Measurements from ENCODE around the gene ANKRD40.

Gene ANKRD40

DNA sequence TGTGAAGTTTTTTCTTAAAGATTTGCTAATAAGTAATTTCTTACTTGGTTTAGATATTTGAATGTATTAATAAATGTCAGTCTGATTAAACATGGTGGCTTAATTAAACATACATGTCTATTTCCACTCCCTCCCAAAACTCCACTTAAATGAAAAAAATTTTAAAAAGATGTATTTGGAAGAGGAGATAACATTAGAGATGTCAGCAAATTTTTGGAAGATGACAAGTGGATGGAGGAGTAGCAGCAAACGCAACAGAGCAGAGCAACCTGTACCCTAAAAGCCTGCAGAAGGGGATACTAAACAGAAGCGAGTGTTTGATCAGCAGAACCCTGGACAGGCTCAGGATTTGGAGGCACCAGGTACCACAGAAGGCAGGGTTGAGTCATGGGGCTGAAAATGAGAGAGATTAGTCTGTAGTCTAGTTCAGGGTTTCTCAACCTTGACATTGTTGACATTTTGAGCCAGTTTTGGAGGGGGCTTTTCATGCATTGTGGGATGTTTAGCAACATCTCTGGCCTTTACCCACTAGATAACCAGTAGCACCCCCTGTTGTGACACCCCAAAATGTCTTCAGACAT is 29.5 kb upstream of the ANKRD40 start:
- H3K4me2 ChIP-seq (ENCODE audit: low read length), result no peak overlapping the region
- H3K79me2 ChIP-seq, result peaks cover 51% of the 10 kb centered on the region
- TF ChIP-seq, protein P1, sequence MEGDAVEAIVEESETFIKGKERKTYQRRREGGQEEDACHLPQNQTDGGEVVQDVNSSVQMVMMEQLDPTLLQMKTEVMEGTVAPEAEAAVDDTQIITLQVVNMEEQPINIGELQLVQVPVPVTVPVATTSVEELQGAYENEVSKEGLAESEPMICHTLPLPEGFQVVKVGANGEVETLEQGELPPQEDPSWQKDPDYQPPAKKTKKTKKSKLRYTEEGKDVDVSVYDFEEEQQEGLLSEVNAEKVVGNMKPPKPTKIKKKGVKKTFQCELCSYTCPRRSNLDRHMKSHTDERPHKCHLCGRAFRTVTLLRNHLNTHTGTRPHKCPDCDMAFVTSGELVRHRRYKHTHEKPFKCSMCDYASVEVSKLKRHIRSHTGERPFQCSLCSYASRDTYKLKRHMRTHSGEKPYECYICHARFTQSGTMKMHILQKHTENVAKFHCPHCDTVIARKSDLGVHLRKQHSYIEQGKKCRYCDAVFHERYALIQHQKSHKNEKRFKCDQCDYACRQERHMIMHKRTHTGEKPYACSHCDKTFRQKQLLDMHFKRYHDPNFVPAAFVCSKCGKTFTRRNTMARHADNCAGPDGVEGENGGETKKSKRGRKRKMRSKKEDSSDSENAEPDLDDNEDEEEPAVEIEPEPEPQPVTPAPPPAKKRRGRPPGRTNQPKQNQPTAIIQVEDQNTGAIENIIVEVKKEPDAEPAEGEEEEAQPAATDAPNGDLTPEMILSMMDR (IDR thresholded peaks at IDR 0.05), result no peak
- no peak overlapping the region for H3K4me3 ChIP-seq (ENCODE audit: low read depth, low read length)
- no peaks in the 10 kb centered on the region for H3K9me3 ChIP-seq (ENCODE audit: control insufficient read depth, low read length)
- no peaks in the 10 kb centered on the region for H3K36me3 ChIP-seq (ENCODE audit: control insufficient read depth, insufficient read depth, low read length)
- H2AFZ ChIP-seq, result no peak overlapping the region
- no peak overlapping the region for H3K9ac ChIP-seq
- H3K27ac ChIP-seq, result no peak overlapping the region
- peaks cover 6% of the 10 kb centered on the region for H3K4me1 ChIP-seq
- H3K27me3 ChIP-seq (ENCODE audit: control insufficient read depth, insufficient read depth, low read length), result no peaks in the 10 kb centered on the region

DNA sequence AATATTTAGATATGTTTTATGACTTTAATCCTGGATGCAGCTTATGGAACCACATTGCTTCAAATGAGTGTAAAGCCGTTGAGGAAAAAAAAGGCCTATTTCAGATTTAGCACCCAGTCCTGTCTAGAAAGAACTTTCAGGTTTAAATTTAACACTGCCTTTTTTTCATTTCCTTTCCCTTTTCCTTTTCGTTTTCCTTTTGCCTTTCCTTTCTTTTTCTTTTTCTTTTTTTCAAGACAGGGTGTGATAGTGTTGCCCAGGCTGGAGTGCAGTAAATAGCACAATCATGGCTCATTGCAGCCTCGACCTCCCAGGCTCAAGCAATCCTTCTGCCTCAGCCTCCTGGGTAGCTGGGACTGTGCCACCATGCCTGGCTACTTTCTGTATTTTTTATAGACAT is 27.6 kb upstream of the ANKRD40 start:
- TF ChIP-seq, protein P1 (IDR thresholded peaks at IDR 0.05), result no peak
- Histone ChIP-seq H3K4me2 (ENCODE audit: low read length) (no peak overlapping the region), H3K27ac (no peak overlapping the region), H3K36me3 (ENCODE audit: control insufficient read depth, insufficient read depth, low read length) (no peaks in the 10 kb centered on the region), H3K9ac (no peak overlapping the region), H3K27me3 (ENCODE audit: control insufficient read depth, insufficient read depth, low read length) (no peaks in the 10 kb centered on the region), H3K4me1 (peaks cover 14% of the 10 kb centered on the region), H3K4me3 (ENCODE audit: low read depth, low read length) (no peak overlapping the region), H3K9me3 (ENCODE audit: control insufficient read depth, low read length) (no peaks in the 10 kb centered on the region), H3K79me2 (peaks cover 57% of the 10 kb centered on the region), H2AFZ (no peak overlapping the region)

DNA sequence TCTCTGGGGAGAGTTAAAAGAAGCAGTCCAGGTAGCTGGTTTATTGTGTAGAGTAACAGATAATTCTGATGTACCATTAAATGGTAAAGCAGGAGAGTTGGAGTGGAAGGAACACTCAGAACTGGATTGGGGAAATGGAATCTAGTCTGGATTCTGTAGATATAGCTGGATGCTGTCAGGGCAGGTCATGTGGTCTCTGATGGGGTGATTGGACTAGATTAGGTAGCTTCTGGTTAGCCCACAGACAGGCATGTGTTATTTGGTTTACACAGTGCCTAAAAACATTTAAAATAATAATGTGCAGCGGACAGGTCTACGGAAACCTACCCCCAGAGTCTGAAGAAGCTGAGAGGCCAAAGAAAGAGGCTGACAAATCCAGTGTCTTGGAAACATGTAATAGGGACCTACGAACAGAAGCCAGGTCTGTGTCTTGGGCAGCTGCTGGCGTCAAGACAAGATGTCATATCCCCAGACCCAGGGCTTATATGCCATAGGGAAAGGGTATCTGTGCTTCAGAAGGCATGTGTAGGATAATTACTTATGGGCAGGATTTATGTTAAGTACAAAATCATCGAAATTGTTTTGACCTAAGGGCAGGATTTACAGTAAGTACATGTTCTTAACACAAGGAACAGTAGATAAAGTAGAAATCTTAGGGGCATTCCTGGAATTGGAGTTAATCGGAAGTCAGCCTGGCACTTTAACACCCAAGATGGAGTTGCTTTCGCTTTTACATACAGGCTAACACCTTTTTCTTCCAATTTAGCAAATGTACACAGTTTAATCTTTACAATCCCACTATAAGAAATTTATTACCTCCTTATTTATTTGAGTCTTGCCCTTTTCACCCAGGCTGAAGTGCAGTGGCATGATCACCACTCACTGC is 24.1 kb upstream of the ANKRD40 start:
- H3K27me3 ChIP-seq (ENCODE audit: control insufficient read depth, insufficient read depth, low read length), result no peaks in the 10 kb centered on the region
- no peak overlapping the region for H3K4me3 ChIP-seq (ENCODE audit: low read depth, low read length)
- H3K4me2 ChIP-seq (ENCODE audit: low read length), result no peak overlapping the region
- TF ChIP-seq, protein P1 (IDR thresholded peaks at IDR 0.05), result no peak
- H3K4me1 ChIP-seq, result peaks cover 14% of the 10 kb centered on the region
- no peaks in the 10 kb centered on the region for H3K36me3 ChIP-seq (ENCODE audit: control insufficient read depth, insufficient read depth, low read length)
- no peaks in the 10 kb centered on the region for H3K9me3 ChIP-seq (ENCODE audit: control insufficient read depth, low read length)
- H2AFZ ChIP-seq, result no peak overlapping the region
- peaks cover 70% of the 10 kb centered on the region for H3K79me2 ChIP-seq
- H3K9ac ChIP-seq, result no peak overlapping the region
- H3K27ac ChIP-seq, result no peak overlapping the region

DNA sequence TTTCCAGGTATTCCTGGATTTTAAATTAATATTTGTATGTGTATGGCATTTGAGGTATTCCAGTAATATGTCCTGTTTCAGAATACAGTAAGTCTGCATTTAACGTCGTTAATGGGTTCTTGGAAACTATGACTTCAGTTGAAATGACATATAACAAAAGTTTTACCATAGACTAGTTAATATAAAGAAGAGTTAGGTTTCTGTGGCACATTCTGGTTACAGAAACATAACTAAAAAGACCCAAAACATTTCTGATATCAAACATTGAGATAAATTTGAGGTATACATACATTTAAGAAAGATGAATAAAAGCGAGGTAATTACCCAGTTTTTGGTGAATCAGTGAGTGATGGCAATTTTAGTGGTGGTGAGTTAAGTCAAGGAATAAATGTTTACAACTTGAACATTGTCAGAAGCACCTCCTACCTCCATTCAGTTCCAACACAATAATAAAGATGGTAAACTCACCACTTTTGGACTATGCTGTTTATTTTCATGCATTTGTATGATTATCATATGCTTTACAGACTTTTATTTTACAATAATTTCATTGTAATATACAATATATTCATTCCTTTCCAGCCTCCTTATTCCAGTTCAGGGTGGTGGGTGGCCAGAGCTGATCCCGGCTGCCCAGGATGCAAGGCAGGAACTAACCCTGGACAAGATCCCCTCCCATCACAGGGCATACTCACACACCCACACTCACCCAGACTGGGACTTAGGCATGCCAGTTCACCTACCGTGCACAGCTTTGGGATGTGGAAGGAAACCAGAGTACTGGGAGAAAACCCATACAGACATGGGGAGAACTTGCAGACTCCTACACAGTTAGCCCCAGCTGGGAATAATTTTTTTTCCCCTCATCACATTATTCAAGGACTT is 21.4 kb upstream of the ANKRD40 start:
- no peak overlapping the region for H2AFZ ChIP-seq
- TF ChIP-seq, protein P1 (IDR thresholded peaks at IDR 0.05), result no peak
- no peak overlapping the region for H3K9ac ChIP-seq
- no peak overlapping the region for H3K4me3 ChIP-seq (ENCODE audit: low read depth, low read length)
- H3K36me3 ChIP-seq (ENCODE audit: control insufficient read depth, insufficient read depth, low read length), result no peaks in the 10 kb centered on the region
- no peaks in the 10 kb centered on the region for H3K9me3 ChIP-seq (ENCODE audit: control insufficient read depth, low read length)
- no peak overlapping the region for H3K4me2 ChIP-seq (ENCODE audit: low read length)
- H3K27me3 ChIP-seq (ENCODE audit: control insufficient read depth, insufficient read depth, low read length), result no peaks in the 10 kb centered on the region
- no peak overlapping the region for H3K27ac ChIP-seq
- H3K79me2 ChIP-seq, result peaks cover 78% of the 10 kb centered on the region
- H3K4me1 ChIP-seq, result peaks cover 8% of the 10 kb centered on the region

All from parathyroid adenoma (tissue), 2 donors.